Spleen (tissue), 11 donors: Measurements from ENCODE around the gene FSTL4. TPM values are rescaled to one million over a fixed set of nuclear protein-coding genes. Genes with fewer than 3 reads are reported as not detected.

Source experiments
- DNase-seq: peaks from one replicate; pipeline ENCODE4 v3.0.0-alpha.2; 2020
- H3K27ac ChIP-seq, 8 donors: fragments of 200-600 bp; sonication (generic) in 7 of 8; 1 replicate in 4 of 8; 2 replicates in 4 of 8; pipeline versions ENCODE4 v1.5.0 to v1.8.0; 2016 to 2021; ENCODE audit warnings: inconsistent platforms in 4 of 8, mild to moderate bottlenecking in 4 of 8, moderate library complexity in 1 of 8
- H3K27me3 ChIP-seq, 7 donors: fragments of 200-600 bp; sonication (generic) in 6 of 7; replicated peaks in 1 of 7; 1 replicate in 4 of 7; 2 replicates in 3 of 7; pipeline versions ENCODE4 v1.5.0 to v1.8.0; 2016 to 2021; ENCODE audit warnings: inconsistent platforms in 3 of 7, mild to moderate bottlenecking in 1 of 7
- H3K36me3 ChIP-seq, 6 donors: fragments of 200-600 bp; sonication (generic) in 5 of 6; 1 replicate in 4 of 6; 2 replicates in 2 of 6; pipeline versions ENCODE4 v1.5.0 to v1.8.0; 2016 to 2021; ENCODE audit warnings: inconsistent platforms in 2 of 6
- H3K4me1 ChIP-seq, 6 donors: fragments of 200-600 bp; sonication (generic) in 5 of 6; 1 replicate in 3 of 6; 2 replicates in 3 of 6; pipeline versions ENCODE4 v1.5.0 to v1.8.0; 2016 to 2021; ENCODE audit warnings: inconsistent platforms in 3 of 6
- H3K4me3 ChIP-seq, 8 donors: fragments of 200-600 bp; sonication (generic) in 7 of 8; 1 replicate in 4 of 8; 2 replicates in 4 of 8; pipeline versions ENCODE4 v1.5.0 to v1.8.0; 2016 to 2021; ENCODE audit warnings: inconsistent platforms in 4 of 8, mild to moderate bottlenecking in 4 of 8, moderate library complexity in 2 of 8
- H3K9me3 ChIP-seq, 8 donors: fragments of 200-600 bp; sonication (generic) in 7 of 8; 1 replicate in 4 of 8; 2 replicates in 4 of 8; pipeline versions ENCODE4 v1.5.0 to v1.8.0; 2016 to 2021; ENCODE audit warnings: inconsistent platforms in 4 of 8
- CTCF ChIP-seq, 11 experiments: fragments of 200-600 bp in 7 of 11; fragments of 450-650 bp in 4 of 11; sonication (generic) in 4 of 11; IDR thresholded peaks in 8 of 11; conservative IDR thresholded peaks in 3 of 11; 1 replicate in 7 of 11; 2 replicates in 4 of 11; pipeline versions ENCODE4 v1.4.0 to v1.8.0; 2016 to 2021; ENCODE audit warnings: antibody characterized with exemption in 11 of 11, inconsistent platforms in 4 of 11, mild to moderate bottlenecking in 1 of 11
- POLR2A ChIP-seq, 3 donors: fragments of 450-650 bp; IDR thresholded peaks; one replicate each; pipeline ENCODE4 v1.5.1; 2017; ENCODE audit warnings: antibody characterized with exemption in 3 of 3, mild to moderate bottlenecking in 1 of 3
- POLR2AphosphoS5 ChIP-seq, 3 donors: sonication (generic); formaldehyde crosslinking; IDR thresholded peaks; one replicate each; pipeline ENCODE4 v1.5.1; 2017; ENCODE audit warnings: antibody characterized with exemption in 3 of 3
- WGBS, 5 donors: extraction: QIAGEN DNeasy Blood & Tissue Kit in 3 of 5; methylation state at CpG; one replicate each; pipeline versions ENCODE4 v1.1.5 to v1.1.7; 2013 to 2018; 5-methylcytosine and 5-hydroxymethylcytosine counted together
- intact Hi-C: fragments of 100-400 bp; cut with DNase I; formaldehyde crosslinking; loops from one replicate; pipeline ENCODE4 v1.15.0; 2023; ENCODE audit warnings: low total_unique reads
- polyA plus RNA-seq, 3 donors: library from polyadenylated mRNA; stranded (reverse); fragments of 200-250 nt; gene quantifications; one replicate each; pipeline ENCODE4 v1.2.1, GENCODE V29; 2013
- total RNA-seq, 7 donors: library from RNA; depleted of rRNA in 3 of 7; stranded (reverse); fragments of >200 nt in 3 of 7; fragmentation: NEBNext Ultra II Directional in 4 of 7; extraction: Animal tissue kit (Norgen Biotek cat#: 25700) in 4 of 7; gene quantifications; one replicate each; pipeline versions ENCODE4 v1.1.0 to v1.2.1, GENCODE V29; 2016 to 2021
- donor health status: healthy with polysubstance abuse.
- donor health status: DM: no; HTN: no; CAD: no; lungs with moderate emphysema.
- donor health status: DM: no; HTN: no; CAD: no.
- donor health status: Bipolar disorder and iron deficiency.
- donor health status: healthy.
- donor health status: DM: no; HTN: no; CAD: no.
- donor health status: DM: yes; HTN: yes; CAD: no.

Gene FSTL4
- total and polyA plus RNA-seq, 10 donors: under 0.01 to 1.0 (median 0.37) TPM; not detected in 4

- TF ChIP-seq POLR2AphosphoS5 (IDR thresholded peaks at IDR 0.05): no peak
- no peak for TF ChIP-seq POLR2A (IDR thresholded peaks at IDR 0.05)
- TF ChIP-seq CTCF (IDR thresholded peaks at IDR 0.05 in 8 of 11, conservative IDR thresholded peaks at IDR 0.05 in 3 of 11): no peak
- Histone ChIP-seq H3K9me3 (peaks cover 0 to 11% (median 4%) of the 10 kb centered on the region in 8 donors), H3K27me3 (peaks cover 0 to 6% (median 0%) of the 10 kb centered on the region in 7 donors), H3K4me1 (no peaks in the 10 kb centered on the region), H3K27ac (no peak overlapping the region), H3K4me3 (no peak overlapping the region), H3K36me3 (no peaks in the 10 kb centered on the region)
- 21 to 53% (median 45%) methylated on average over 1 of the region's 1 CpG for WGBS, 5 donors
- no peak for DNase-seq
- intact Hi-C loops: no loop called here
These were observed 122.7 kb downstream of the FSTL4 start for GRCh38 chr5:133489632-133490031.

- WGBS, 5 donors: 33 to 61% (median 52%) methylated on average over 4 of the region's 4 CpGs
- Histone ChIP-seq H3K27ac (no peak overlapping the region), H3K27me3 (peaks cover 0 to 6% (median 0%) of the 10 kb centered on the region in 7 donors), H3K36me3 (no peaks in the 10 kb centered on the region), H3K4me1 (peaks cover 0 to 6% (median 0%) of the 10 kb centered on the region in 6 donors), H3K9me3 (peaks cover 0 to 12% (median 4%) of the 10 kb centered on the region in 8 donors), H3K4me3 (no peak overlapping the region)
- intact Hi-C loops: no loop called here
- TF ChIP-seq CTCF (IDR thresholded peaks at IDR 0.05 in 8 of 11, conservative IDR thresholded peaks at IDR 0.05 in 3 of 11): no peak
- no peak for TF ChIP-seq POLR2A (IDR thresholded peaks at IDR 0.05)
- TF ChIP-seq POLR2AphosphoS5 (IDR thresholded peaks at IDR 0.05): no peak
- DNase-seq: no peak
These were observed 125.2 kb downstream of the FSTL4 start for GRCh38 chr5:133487093-133487492.

GRCh38 chr5:133485468-133485867 is 126.9 kb downstream of the FSTL4 start:
- peaks cover 0 to 6% (median 0%) of the 10 kb centered on the region in 6 donors for H3K4me1 ChIP-seq
- TF ChIP-seq POLR2AphosphoS5 (IDR thresholded peaks at IDR 0.05): no peak
- H3K4me3 ChIP-seq: no peak overlapping the region
- H3K9me3 ChIP-seq: peaks cover 0 to 12% (median 3%) of the 10 kb centered on the region in 8 donors
- H3K36me3 ChIP-seq: no peaks in the 10 kb centered on the region
- intact Hi-C loops: no loop called here
- no peak overlapping the region for H3K27ac ChIP-seq
- H3K27me3 ChIP-seq: peaks cover 0 to 6% (median 0%) of the 10 kb centered on the region in 7 donors
- DNase-seq: no peak
- 63 to 76% (median 68%) methylated on average over 5 of the region's 5 CpGs for WGBS, 5 donors

- peaks cover 0 to 6% (median 0%) of the 10 kb centered on the region in 7 donors for H3K27me3 ChIP-seq
- TF ChIP-seq CTCF (IDR thresholded peaks at IDR 0.05 in 8 of 11, conservative IDR thresholded peaks at IDR 0.05 in 3 of 11) (no peak), POLR2AphosphoS5 (IDR thresholded peaks at IDR 0.05) (peak in 1 of 3 donors; percentile 25)
- H3K36me3 ChIP-seq: no peaks in the 10 kb centered on the region
- peaks cover 0 to 3% (median 0%) of the 10 kb centered on the region in 8 donors for H3K9me3 ChIP-seq
- WGBS, 5 donors: 63 to 84% (median 67%) methylated on average over 5 of the region's 5 CpGs
- H3K27ac ChIP-seq: no peak overlapping the region
- intact Hi-C loops: no loop called here
- no peak overlapping the region for H3K4me3 ChIP-seq
- no peak for DNase-seq
- peaks cover 0 to 6% (median 0%) of the 10 kb centered on the region in 6 donors for H3K4me1 ChIP-seq
These were observed 128.8 kb downstream of the FSTL4 start for GRCh38 chr5:133483406-133484090.
